C4-2B (cell line): Measurements from ENCODE around the gene KLHDC8A.

ENCODE experiments used
- H3K27ac ChIP-seq: fragments of 450-650 bp; 2 replicates; pipeline ENCODE4 v1.5.1; 2017
- ZFX ChIP-seq: fragments of 450-650 bp; IDR thresholded peaks from 2 replicates; pipeline ENCODE4 v1.6.1; 2017
- TF ChIP-seq, protein P1 (sequence below): fragments of 450-650 bp; conservative IDR thresholded peaks from 2 replicates; pipeline ENCODE4 v1.5.1; 2017; ENCODE audit warnings: mild to moderate bottlenecking

Gene KLHDC8A

DNA sequence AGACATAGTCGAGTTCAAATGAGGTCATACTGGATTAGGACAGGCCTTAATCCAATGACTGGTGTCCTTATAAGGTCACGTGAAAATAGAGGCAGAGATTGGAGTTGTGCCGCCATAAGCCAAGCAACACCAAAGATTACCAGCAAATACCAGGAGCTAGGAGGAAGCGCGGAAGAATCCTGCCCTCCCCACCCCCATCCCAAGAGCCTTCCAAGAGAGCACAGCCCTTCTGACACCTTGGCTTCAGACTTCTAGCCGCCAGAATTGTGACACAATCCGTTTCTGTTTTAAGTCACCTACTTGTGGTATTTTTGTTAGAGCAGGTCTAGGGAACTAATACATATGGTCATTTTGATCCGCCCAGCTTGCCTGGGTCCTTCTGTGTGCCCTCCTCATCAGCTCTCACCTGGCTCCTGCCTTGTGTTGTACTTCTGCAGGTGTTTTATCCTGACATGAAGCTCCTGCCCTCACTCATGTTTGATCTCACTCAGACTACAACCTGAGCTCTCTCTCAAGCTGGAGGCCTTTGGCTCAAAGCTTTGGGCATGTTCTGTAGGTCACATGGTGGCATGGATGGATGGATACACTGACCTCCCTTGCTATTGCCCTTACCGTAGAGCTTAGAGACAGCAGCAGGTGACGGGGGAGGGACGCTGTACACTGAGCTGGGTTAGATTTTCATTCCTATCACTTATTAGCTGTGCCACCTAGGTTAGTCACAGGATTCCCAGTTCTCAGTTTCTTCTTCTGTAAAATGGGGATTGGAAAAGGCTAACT is 24.5 kb downstream of the KLHDC8A start:
- TF ChIP-seq, protein P1, sequence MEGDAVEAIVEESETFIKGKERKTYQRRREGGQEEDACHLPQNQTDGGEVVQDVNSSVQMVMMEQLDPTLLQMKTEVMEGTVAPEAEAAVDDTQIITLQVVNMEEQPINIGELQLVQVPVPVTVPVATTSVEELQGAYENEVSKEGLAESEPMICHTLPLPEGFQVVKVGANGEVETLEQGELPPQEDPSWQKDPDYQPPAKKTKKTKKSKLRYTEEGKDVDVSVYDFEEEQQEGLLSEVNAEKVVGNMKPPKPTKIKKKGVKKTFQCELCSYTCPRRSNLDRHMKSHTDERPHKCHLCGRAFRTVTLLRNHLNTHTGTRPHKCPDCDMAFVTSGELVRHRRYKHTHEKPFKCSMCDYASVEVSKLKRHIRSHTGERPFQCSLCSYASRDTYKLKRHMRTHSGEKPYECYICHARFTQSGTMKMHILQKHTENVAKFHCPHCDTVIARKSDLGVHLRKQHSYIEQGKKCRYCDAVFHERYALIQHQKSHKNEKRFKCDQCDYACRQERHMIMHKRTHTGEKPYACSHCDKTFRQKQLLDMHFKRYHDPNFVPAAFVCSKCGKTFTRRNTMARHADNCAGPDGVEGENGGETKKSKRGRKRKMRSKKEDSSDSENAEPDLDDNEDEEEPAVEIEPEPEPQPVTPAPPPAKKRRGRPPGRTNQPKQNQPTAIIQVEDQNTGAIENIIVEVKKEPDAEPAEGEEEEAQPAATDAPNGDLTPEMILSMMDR = no peak
- no peak for TF ChIP-seq ZFX
- H3K27ac ChIP-seq = no peak overlapping the region

DNA sequence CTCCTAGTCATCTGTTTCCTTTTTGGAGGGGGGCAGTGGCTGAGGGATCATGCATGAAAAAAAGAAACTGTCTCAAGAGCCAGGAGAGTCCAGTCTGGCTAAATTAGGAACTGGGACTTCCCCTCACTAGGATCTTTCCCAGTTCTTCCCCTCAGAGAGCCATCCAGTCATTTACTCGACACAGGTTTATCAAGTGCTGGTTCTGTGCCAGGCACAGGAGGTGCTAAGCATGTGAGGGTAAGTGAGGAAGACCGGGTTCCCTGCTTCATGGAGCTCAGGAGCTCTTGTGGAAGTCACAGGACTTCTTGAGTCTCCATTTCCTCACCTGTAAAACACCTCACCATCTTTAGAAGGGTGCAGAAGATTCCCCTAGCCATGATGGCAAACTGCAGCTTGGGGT is 26.6 kb downstream of the KLHDC8A start:
- no peak for TF ChIP-seq ZFX
- TF ChIP-seq, protein P1 = no peak
- no peak overlapping the region for H3K27ac ChIP-seq

DNA sequence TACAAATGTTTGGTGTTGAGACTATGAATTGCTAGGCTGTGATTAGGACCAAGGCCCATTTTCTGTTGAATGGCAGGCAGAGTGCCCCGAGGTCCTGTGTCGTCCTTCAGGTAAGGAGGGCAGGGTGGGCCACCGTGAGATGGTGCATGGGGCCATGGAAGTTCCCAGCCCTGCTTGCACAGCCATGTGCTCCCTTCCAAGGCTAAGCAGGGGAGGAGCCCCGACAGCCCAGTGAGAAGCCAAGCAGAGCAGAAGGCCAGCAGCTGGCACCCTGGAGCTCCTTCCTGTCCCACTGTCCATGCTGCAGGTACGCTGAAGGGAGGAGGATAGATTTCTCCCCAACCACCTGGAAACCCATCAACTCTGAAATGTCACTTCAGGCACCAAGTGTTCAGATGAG is 27.0 kb downstream of the KLHDC8A start:
- H3K27ac ChIP-seq = no peak overlapping the region
- no peak for TF ChIP-seq ZFX
- TF ChIP-seq, protein P1 = no peak

DNA sequence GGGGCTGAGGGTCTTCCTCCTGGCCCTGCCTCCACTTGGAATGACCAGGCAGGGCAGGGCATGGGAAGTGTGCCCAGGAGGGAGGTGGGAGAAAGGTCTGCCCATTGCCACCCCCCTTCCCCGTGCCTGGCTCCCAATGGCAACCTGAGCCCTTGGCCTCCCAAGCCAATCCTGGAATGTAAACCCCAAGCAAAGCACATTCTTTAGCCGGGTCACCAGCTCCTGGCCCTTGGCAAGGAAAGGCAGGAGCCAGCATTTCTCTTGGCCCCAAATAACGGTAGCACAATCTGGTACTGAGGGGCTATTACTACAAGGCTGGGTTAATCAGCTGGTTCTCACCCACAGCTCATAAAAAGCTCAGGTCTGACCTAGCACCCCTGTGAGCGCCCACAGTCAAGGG is 28.2 kb downstream of the KLHDC8A start:
- TF ChIP-seq, protein P1 = no peak
- TF ChIP-seq ZFX = no peak

DNA sequence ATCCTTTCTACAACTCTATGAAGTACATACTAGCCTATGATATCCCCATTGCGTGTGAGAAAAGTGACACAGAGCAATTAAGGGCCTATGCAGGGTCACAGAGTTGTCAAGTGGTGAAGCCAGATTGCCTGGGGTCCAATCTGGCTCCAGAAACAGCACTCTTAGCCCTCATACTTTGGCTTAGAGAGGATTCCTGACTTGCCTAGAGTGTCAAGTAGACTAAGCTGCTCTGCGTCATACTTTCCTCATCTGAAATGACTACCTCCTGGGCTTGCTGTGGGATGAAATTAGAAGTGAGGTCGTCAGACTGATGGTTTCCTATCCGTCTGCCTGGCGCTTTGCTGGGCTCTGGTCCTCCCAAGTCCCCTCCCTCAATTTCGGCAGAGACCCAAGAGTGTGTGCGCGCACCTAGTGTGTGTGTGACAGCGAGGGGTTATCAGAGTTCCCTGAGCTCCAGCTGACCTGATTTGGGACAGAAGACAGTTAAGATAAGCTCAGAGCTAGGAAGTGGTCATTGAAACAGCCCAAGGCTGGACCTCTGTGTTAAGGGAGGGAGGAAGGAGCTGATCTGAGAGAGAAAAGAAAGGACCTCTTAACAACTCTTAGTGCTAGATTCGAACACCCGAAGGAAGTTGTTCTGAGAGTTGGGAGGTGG is 29.8 kb downstream of the KLHDC8A start:
- H3K27ac ChIP-seq = no peak overlapping the region
- TF ChIP-seq ZFX = no peak
- TF ChIP-seq, protein P1 = no peak

More for the DNA sequence above, 28.2 kb downstream of the KLHDC8A start:
- H3K27ac ChIP-seq = no peak overlapping the region

DNA sequence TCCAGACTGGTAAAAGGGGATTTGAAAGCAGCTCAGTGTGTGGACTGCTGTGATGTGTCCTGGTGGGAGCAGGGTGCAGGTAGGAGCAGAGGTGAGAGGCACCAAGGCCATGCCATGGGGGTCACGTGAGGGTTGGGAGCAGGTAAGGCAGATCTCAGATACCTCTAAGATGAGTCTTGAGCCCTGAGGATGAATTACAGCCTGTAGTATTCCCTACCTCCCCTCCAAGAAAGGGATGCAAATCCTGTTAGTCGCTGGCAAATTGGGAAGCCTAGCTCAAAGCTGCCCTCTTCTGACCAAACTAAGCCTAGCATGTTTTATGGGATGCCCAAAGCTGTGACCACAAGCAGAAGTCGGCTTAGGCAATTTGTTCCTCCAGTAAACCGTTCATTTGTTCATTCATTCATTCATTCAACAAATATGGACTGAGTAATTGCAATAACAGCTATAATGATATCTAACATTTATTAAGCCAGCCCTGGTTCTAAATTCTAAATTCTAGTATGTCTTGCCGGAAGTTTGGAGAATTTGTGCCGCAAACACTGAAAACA is 31.3 kb downstream of the KLHDC8A start:
- TF ChIP-seq, protein P1 = peak; percentile 81
- TF ChIP-seq ZFX = no peak
- H3K27ac ChIP-seq = no peak overlapping the region

DNA sequence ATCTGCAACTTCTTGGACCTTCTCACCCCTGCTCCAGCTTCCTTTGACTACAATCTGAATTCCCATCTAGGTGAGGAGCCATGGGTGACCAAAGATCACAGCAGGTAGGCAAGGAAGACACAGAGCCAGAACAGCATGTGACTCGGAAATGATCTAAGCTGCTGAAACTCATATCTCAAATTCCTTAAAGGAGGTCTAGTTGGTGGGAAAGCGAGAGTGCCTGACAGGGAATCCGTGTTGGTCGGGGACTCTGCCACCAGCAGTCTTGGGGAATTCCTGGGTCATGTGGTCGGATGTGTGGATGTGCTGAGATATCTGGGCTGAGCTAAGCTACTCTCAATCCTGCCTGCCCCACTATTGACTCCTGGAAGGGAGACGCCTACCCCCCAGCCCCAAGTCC is 31.9 kb downstream of the KLHDC8A start:
- TF ChIP-seq ZFX = no peak
- TF ChIP-seq, protein P1 = no peak

More for the DNA sequence above, 31.9 kb downstream of the KLHDC8A start:
- H3K27ac ChIP-seq = no peak overlapping the region
